Sigmoid colon (tissue), 7 donors: Measurements from ENCODE around the gene GDF11. TPM values are rescaled to one million over a fixed set of nuclear protein-coding genes. Genes with fewer than 3 reads are reported as not detected.
A peak's percentile ranks its signal among the peaks of the same experiment; 100 is the strongest.

Experiments
- DNase-seq: peaks from one replicate; pipeline ENCODE4 v3.0.0-alpha.2; 2019
- H3K27ac ChIP-seq, 4 donors: fragments of 200-600 bp; sonication (generic); one replicate each; pipeline ENCODE4 v1.5.1; 2016 to 2019; ENCODE audit warnings: mild to moderate bottlenecking in 1 of 4
- H3K27me3 ChIP-seq, 3 donors: fragments of 200-600 bp; sonication (generic); one replicate each; pipeline ENCODE4 v1.5.1; 2019; ENCODE audit warnings: mild to moderate bottlenecking in 1 of 3
- H3K36me3 ChIP-seq, 4 donors: fragments of 200-600 bp; sonication (generic); one replicate each; pipeline ENCODE4 v1.5.1; 2016 to 2019
- H3K4me1 ChIP-seq, 4 donors: fragments of 200-600 bp; sonication (generic); one replicate each; pipeline ENCODE4 v1.5.1; 2017 to 2019
- H3K4me3 ChIP-seq, 4 donors: fragments of 200-600 bp; sonication (generic); one replicate each; pipeline ENCODE4 v1.5.1; 2017 to 2019; ENCODE audit warnings: mild to moderate bottlenecking in 2 of 4, moderate library complexity in 1 of 4
- H3K9me3 ChIP-seq, 4 donors: fragments of 200-600 bp in 3 of 4; sonication (generic) in 3 of 4; one replicate each; pipeline versions ENCODE4 v1.5.1 to v1.6.1; 2013 to 2019
- EP300 ChIP-seq, 4 donors: sonication (generic); formaldehyde crosslinking; IDR thresholded peaks; one replicate each; pipeline ENCODE4 v1.6.1; 2017; ENCODE audit warnings: antibody characterized with exemption in 4 of 4
- POLR2A ChIP-seq, 2 donors: fragments of 450-650 bp; IDR thresholded peaks; one replicate each; pipeline ENCODE4 v1.6.1; 2016; ENCODE audit warnings: antibody characterized with exemption in 2 of 2, mild to moderate bottlenecking in 2 of 2, moderate library complexity in 2 of 2
- POLR2AphosphoS5 ChIP-seq, 4 donors: sonication (generic); formaldehyde crosslinking; IDR thresholded peaks; one replicate each; pipeline ENCODE4 v1.6.1; 2017; ENCODE audit warnings: antibody characterized with exemption in 4 of 4
- WGBS, 2 donors: extraction: QIAGEN DNeasy Blood & Tissue Kit; methylation state at CpG; one replicate each; pipeline ENCODE4 v1.1.7; 2013; 5-methylcytosine and 5-hydroxymethylcytosine counted together
- intact Hi-C: fragments of 100-400 bp; cut with DNase I; formaldehyde crosslinking; loops from one replicate; pipeline ENCODE4 v1.15.1; 2023
- polyA plus RNA-seq, 3 donors: library from polyadenylated mRNA; stranded (reverse); fragments of 200-250 nt; gene quantifications; one replicate each; pipeline ENCODE4 v1.2.3, GENCODE V29; 2013
- total RNA-seq, 4 donors: library from RNA; depleted of rRNA; stranded (reverse); fragments of >200 nt; gene quantifications; one replicate each; pipeline ENCODE4 v1.1.0, GENCODE V29; 2016
- TF ChIP-seq, protein P1 (sequence below), 4 experiments: fragments of 450-650 bp in 3 of 4; fragments of 200-600 bp in 1 of 4; IDR thresholded peaks; one replicate each; pipeline ENCODE4 v1.5.1; 2016 to 2019; ENCODE audit warnings: antibody characterized with exemption in 4 of 4, mild to moderate bottlenecking in 3 of 4, moderate library complexity in 2 of 4
- donor health status: healthy with polysubstance abuse.
- donor health status: Bipolar disorder and iron deficiency.
- donor health status: healthy.

The GDF11 gene
- total RNA-seq = 10 to 100 TPM in 1 of 4 donors, 1 to 10 TPM in 3; 4.3 to 12.2 (median 4.6) TPM
- 1 to 10 TPM; 1.2 to 3.9 (median 2.4) TPM for polyA plus RNA-seq

GRCh38 chr12:55742719-55743405 lies at the start of gene GDF11:
TSS of gene GDF11 (plus strand) at chr12:55743122. CDS start at chr12:55743317, 195 bp downstream.
- Histone ChIP-seq H3K27ac (peak within 1 kb of the TSS; percentile 76 to 85 (median 78)), H3K27me3 (no peaks in the 10 kb centered on the region), H3K4me3 (peak within 1 kb of the TSS; percentile 45 to 67 (median 60)), H3K36me3 (no peaks in the 10 kb centered on the region), H3K9me3 (no peaks in the 10 kb centered on the region), H3K4me1 (peaks cover 0 to 47% (median 39%) of the 10 kb centered on the region in 4 donors)
- TF ChIP-seq POLR2A (IDR thresholded peaks at IDR 0.05) = peak in 1 of 2 donors; percentile 31
- TF ChIP-seq POLR2AphosphoS5 (IDR thresholded peaks at IDR 0.05) = peak; percentile 55 to 98 (median 80)
- TF ChIP-seq EP300 (IDR thresholded peaks at IDR 0.05) = no peak
- TF ChIP-seq, protein P1, sequence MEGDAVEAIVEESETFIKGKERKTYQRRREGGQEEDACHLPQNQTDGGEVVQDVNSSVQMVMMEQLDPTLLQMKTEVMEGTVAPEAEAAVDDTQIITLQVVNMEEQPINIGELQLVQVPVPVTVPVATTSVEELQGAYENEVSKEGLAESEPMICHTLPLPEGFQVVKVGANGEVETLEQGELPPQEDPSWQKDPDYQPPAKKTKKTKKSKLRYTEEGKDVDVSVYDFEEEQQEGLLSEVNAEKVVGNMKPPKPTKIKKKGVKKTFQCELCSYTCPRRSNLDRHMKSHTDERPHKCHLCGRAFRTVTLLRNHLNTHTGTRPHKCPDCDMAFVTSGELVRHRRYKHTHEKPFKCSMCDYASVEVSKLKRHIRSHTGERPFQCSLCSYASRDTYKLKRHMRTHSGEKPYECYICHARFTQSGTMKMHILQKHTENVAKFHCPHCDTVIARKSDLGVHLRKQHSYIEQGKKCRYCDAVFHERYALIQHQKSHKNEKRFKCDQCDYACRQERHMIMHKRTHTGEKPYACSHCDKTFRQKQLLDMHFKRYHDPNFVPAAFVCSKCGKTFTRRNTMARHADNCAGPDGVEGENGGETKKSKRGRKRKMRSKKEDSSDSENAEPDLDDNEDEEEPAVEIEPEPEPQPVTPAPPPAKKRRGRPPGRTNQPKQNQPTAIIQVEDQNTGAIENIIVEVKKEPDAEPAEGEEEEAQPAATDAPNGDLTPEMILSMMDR (IDR thresholded peaks at IDR 0.05) = no peak
- WGBS, 2 donors = 1% methylated on average over 42 to 51 of the region's 53 CpGs
- intact Hi-C loops = loop anchor here (5.0 kb wide), 2 partner anchors 184 to 299 kb away; partner anchors contain the start of genes PYM1 and RPS26
- peak; percentile 94 for DNase-seq

DNA sequence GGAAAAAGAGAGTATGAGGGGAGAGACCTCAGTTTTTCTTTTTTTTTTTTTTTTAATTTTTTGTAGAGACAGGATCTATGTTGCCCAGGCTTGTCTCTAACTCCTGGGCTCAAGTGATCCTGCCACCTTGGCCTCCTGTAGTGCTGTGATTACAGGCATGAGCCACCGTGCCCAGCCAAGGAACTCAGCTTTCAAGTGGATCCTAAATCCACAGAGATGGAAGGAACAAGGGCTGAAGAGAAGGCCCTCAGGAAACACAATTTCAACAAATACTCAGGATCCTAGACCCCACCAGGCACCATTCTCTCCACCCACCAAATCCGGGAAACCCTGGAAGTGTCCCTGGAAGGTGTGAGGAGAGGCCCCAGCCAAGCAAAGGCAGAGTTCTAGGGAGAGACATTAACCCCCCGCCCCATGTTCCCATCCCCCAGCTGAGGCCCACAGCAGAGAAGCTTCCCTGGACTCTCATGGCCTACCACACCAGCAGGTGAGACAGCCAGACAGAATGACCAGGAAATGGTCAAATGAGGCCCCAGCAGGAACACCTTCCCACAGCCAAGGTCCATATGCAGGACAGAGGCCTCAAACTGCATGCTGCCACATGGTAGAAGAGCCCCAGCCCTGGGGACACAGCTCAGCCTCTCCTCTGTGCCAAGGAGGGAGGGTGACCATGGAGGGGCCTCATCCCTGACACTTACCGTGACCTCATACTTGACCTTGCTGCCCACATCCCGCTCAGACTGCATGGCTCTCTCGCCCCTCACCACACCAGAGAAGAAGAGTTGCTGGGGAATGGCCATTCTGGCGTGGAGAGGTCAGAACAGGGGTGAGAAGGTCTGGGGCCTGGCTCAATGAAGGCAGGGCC lies 49.4 kb upstream of the GDF11 start:
- TF ChIP-seq, protein P1 (IDR thresholded peaks at IDR 0.05) = no peak
- TF ChIP-seq POLR2AphosphoS5 (IDR thresholded peaks at IDR 0.05) (no peak), POLR2A (IDR thresholded peaks at IDR 0.05) (no peak)
- Histone ChIP-seq H3K4me3 (no peak overlapping the region), H3K27me3 (no peaks in the 10 kb centered on the region), H3K36me3 (peaks cover 40 to 84% (median 57%) of the 10 kb centered on the region in 4 donors), H3K4me1 (no peaks in the 10 kb centered on the region), H3K27ac (peak overlapping the region in 1 of 4 donors; percentile 21), H3K9me3 (no peaks in the 10 kb centered on the region)
- peak; percentile 44 for DNase-seq
- 94 to 96% methylated on average over 7 of the region's 7 CpGs for WGBS, 2 donors
- intact Hi-C loops = no loop called here

DNA sequence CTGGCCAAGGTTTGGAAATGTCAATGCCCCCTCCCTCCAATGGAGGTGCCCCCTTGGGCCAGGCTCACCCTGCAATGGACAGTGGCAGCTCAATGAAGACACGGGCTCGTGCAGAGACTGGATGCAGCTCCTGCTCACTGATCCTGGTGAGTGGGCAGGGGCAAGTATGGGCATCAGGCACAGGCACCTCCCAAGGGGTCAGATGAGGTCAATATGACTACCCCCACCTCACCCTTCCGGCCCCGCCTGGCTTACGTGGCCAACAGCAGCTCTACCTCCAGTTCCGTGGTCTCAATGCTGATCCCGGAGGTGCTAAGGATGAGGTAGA lies 48.8 kb upstream of the GDF11 start:
- Histone ChIP-seq H3K4me3 (no peak overlapping the region), H3K4me1 (peaks cover 0 to 3% (median 0%) of the 10 kb centered on the region in 4 donors), H3K27ac (peak overlapping the region in 1 of 4 donors; percentile 21), H3K36me3 (peaks cover 35 to 84% (median 58%) of the 10 kb centered on the region in 4 donors), H3K27me3 (no peaks in the 10 kb centered on the region), H3K9me3 (no peaks in the 10 kb centered on the region)
- TF ChIP-seq, protein P1 (IDR thresholded peaks at IDR 0.05) = no peak
- TF ChIP-seq POLR2A (IDR thresholded peaks at IDR 0.05) = no peak
- TF ChIP-seq EP300 (IDR thresholded peaks at IDR 0.05) = no peak
- TF ChIP-seq POLR2AphosphoS5 (IDR thresholded peaks at IDR 0.05) = no peak
- 95 to 97% methylated on average over 7 of the region's 7 CpGs for WGBS, 2 donors
- intact Hi-C loops = no loop called here
- DNase-seq = peak; percentile 46

DNA sequence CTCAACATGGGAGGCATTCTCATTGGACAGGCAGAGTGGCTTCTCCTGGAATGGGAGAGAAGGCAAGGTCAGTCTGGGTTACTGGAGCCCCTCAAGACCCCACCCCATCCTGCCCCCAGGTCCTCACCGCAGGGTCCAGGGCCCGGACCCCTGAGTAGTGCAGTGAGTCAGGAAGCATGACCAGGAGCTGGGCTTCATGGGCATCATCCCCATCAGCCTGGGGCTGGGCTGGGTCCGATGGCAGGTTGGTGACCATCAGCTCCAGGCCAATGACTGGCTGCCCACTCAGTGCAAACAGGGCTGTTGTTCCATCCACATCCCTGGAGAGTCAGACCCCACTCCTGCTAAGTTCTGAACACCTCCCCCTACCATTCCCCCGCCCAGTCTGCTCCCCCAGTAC lies 48.3 kb upstream of the GDF11 start:
- no peaks in the 10 kb centered on the region for H3K27me3 ChIP-seq
- H3K9me3 ChIP-seq = no peaks in the 10 kb centered on the region
- no peak for DNase-seq
- intact Hi-C loops = no loop called here
- TF ChIP-seq POLR2A (IDR thresholded peaks at IDR 0.05) = no peak
- TF ChIP-seq, protein P1 (IDR thresholded peaks at IDR 0.05) = no peak
- TF ChIP-seq POLR2AphosphoS5 (IDR thresholded peaks at IDR 0.05) = no peak
- no peak for TF ChIP-seq EP300 (IDR thresholded peaks at IDR 0.05)
- H3K4me1 ChIP-seq = peaks cover 0 to 8% (median 0%) of the 10 kb centered on the region in 4 donors
- H3K27ac ChIP-seq = peak overlapping the region in 1 of 4 donors; percentile 21
- no peak overlapping the region for H3K4me3 ChIP-seq
- 94 to 95% methylated on average over 4 of the region's 4 CpGs for WGBS, 2 donors
- H3K36me3 ChIP-seq = peaks cover 35 to 87% (median 60%) of the 10 kb centered on the region in 4 donors
